Fibroblast of lung (primary cell): ENCODE data around the gene HYAL1.

Experiments
- CTCF ChIP-seq, 2 donors: IDR thresholded peaks in 1 of 2; conservative IDR thresholded peaks in 1 of 2; 1 replicate in 1 of 2; 2 replicates in 1 of 2; pipeline ENCODE4 v1.5.1; 2011 to 2012; ENCODE audit warnings: low read length in 2 of 2, control low read depth in 1 of 2, inconsistent platforms in 1 of 2, low read depth in 1 of 2, mild to moderate bottlenecking in 1 of 2
- EZH2 ChIP-seq: IDR thresholded peaks from 2 replicates; pipeline ENCODE4 v1.5.1; 2012; ENCODE audit warnings: low read length, control low read depth, mild to moderate bottlenecking; ENCODE audit errors: missing control alignments

GRCh38 chr3:50297896-50298725 lies 5.3 kb downstream of the HYAL1 start:
- peak in 1 of 2 donors; percentile 17 for TF ChIP-seq CTCF (conservative IDR thresholded peaks at IDR 0.05 in 1 of 2, IDR thresholded peaks at IDR 0.05 in 1 of 2; ENCODE audit: low read depth in 1 of 2, low read length in 2 of 2)
- TF ChIP-seq EZH2, result no peak
